ENCODE measurements around the gene RC3H1. TPM values are rescaled to one million over a fixed set of nuclear protein-coding genes. Genes with fewer than 3 reads are reported as not detected.

RC3H1 gene
- total RNA-seq, 1 donor from 2014 or later = 41.1 TPM

- ATAC-seq (peak in 1 of 2 donors; percentile 32), DNase-seq (no peak)
- Histone ChIP-seq H3K9me3 (no peaks in the 10 kb centered on the region), H3K4me3 (no peak overlapping the region), H3K27me3 (ENCODE audit: low read depth) (no peaks in the 10 kb centered on the region), H3K27ac (no peak overlapping the region), H3K36me3 (no peaks in the 10 kb centered on the region), H3K4me1 (no peaks in the 10 kb centered on the region)
- intact Hi-C loops (cut with DNase I) = no loop called here
- TF ChIP-seq CTCF (IDR thresholded peaks at IDR 0.05) = no peak
Measured at GRCh38 chr1:173917635-173918493, 104.3 kb downstream of the RC3H1 start.

- intact Hi-C loops (cut with DNase I) = no loop called here
- no peaks in the 10 kb centered on the region for H3K9me3 ChIP-seq
- H3K27me3 ChIP-seq (ENCODE audit: low read depth) = no peaks in the 10 kb centered on the region
- H3K27ac ChIP-seq = no peak within 1 kb of the TSS
- DNase-seq = no peak
- ATAC-seq = no peak
- H3K4me1 ChIP-seq = no peaks in the 10 kb centered on the region
- TF ChIP-seq CTCF (IDR thresholded peaks at IDR 0.05) = no peak
- no peaks in the 10 kb centered on the region for H3K36me3 ChIP-seq
- H3K4me3 ChIP-seq = no peak within 1 kb of the TSS
Measured at GRCh38 chr1:173917149-173917548, 105.0 kb downstream of the RC3H1 start, which contains the start of gene SERPINC1. Gene SERPINC1 (minus strand): TSS chr1:173917327. CDS start chr1:173917259, 68 bp downstream.

- DNase-seq = no peak
- TF ChIP-seq CTCF (IDR thresholded peaks at IDR 0.05) = no peak
- no peak for ATAC-seq
- no peaks in the 10 kb centered on the region for H3K9me3 ChIP-seq
- H3K4me3 ChIP-seq = no peak overlapping the region
- no peak overlapping the region for H3K27ac ChIP-seq
- no peaks in the 10 kb centered on the region for H3K27me3 ChIP-seq (ENCODE audit: low read depth)
- H3K4me1 ChIP-seq = no peaks in the 10 kb centered on the region
- intact Hi-C loops (cut with DNase I) = no loop called here
- no peaks in the 10 kb centered on the region for H3K36me3 ChIP-seq
Measured at GRCh38 chr1:173916667-173917066, 105.5 kb downstream of the RC3H1 start.

- Histone ChIP-seq H3K36me3 (no peaks in the 10 kb centered on the region), H3K4me3 (no peak overlapping the region), H3K9me3 (no peaks in the 10 kb centered on the region), H3K4me1 (no peaks in the 10 kb centered on the region), H3K27me3 (ENCODE audit: low read depth) (no peaks in the 10 kb centered on the region), H3K27ac (no peak overlapping the region)
- no peak for ATAC-seq
- no peak for DNase-seq
- TF ChIP-seq CTCF (IDR thresholded peaks at IDR 0.05) = no peak
- intact Hi-C loops (cut with DNase I) = no loop called here
Measured at GRCh38 chr1:173915596-173915995, 106.6 kb downstream of the RC3H1 start.

- peak; percentile 47 for TF ChIP-seq CTCF (IDR thresholded peaks at IDR 0.05)
- no peaks in the 10 kb centered on the region for H3K9me3 ChIP-seq
- peak in 1 of 2 donors; percentile 47 for ATAC-seq
- no peaks in the 10 kb centered on the region for H3K36me3 ChIP-seq
- no peak overlapping the region for H3K4me3 ChIP-seq
- H3K27ac ChIP-seq = no peak overlapping the region
- H3K4me1 ChIP-seq = no peaks in the 10 kb centered on the region
- intact Hi-C loops (cut with DNase I) = no loop called here
- no peak for DNase-seq
- H3K27me3 ChIP-seq (ENCODE audit: low read depth) = no peaks in the 10 kb centered on the region
Measured at GRCh38 chr1:173914366-173914871, 107.7 kb downstream of the RC3H1 start.
